Inferior parietal cortex (tissue), 1 donor: ENCODE results near the gene PDK4.

Experiments
- DNase-seq: peaks from one replicate; pipeline ENCODE4 v3.0.0-alpha.2; 2016; ENCODE audit errors: extremely low spot score

Gene PDK4

GRCh38 chr7:95596198-95597063, at the start of gene PDK4:
Gene PDK4, minus strand, starts transcription at chr7:95596516. Its CDS starts 223 bp downstream, at chr7:95596293.
- DNase-seq: peak; percentile 90

- peak; percentile 33 for DNase-seq
Observed at GRCh38 chr7:95642173-95642572, 45.9 kb upstream of the PDK4 start.

- DNase-seq: no peak
Observed at GRCh38 chr7:95636140-95636940, 40.0 kb upstream of the PDK4 start.

- no peak for DNase-seq
Observed at GRCh38 chr7:95632609-95633008, 36.3 kb upstream of the PDK4 start.

- no peak for DNase-seq
Observed at GRCh38 chr7:95631527-95631926, 35.2 kb upstream of the PDK4 start.

GRCh38 chr7:95630702-95631458, 34.6 kb upstream of the PDK4 start:
- DNase-seq: no peak

- DNase-seq: no peak
Observed at GRCh38 chr7:95628831-95629439, 32.6 kb upstream of the PDK4 start.

- DNase-seq: no peak
Observed at GRCh38 chr7:95623788-95624187, 27.5 kb upstream of the PDK4 start.

GRCh38 chr7:95622859-95623258, 26.5 kb upstream of the PDK4 start:
- DNase-seq: no peak

- no peak for DNase-seq
Observed at GRCh38 chr7:95622001-95622549, 25.8 kb upstream of the PDK4 start.

GRCh38 chr7:95621404-95621803, 25.1 kb upstream of the PDK4 start:
- DNase-seq: no peak

GRCh38 chr7:95620631-95621030, 24.3 kb upstream of the PDK4 start:
- no peak for DNase-seq

GRCh38 chr7:95619921-95620320, 23.6 kb upstream of the PDK4 start:
- no peak for DNase-seq

- DNase-seq: no peak
Observed at GRCh38 chr7:95619517-95619916, 23.2 kb upstream of the PDK4 start.

- no peak for DNase-seq
Observed at GRCh38 chr7:95614442-95614940, 18.2 kb upstream of the PDK4 start.

GRCh38 chr7:95611224-95611623, 14.9 kb upstream of the PDK4 start:
- no peak for DNase-seq

- DNase-seq: peak; percentile 62
Observed at GRCh38 chr7:95609277-95609971, 13.1 kb upstream of the PDK4 start.

GRCh38 chr7:95608359-95609173, 12.2 kb upstream of the PDK4 start:
- DNase-seq: peak; percentile 73

GRCh38 chr7:95607561-95607960, 11.2 kb upstream of the PDK4 start:
- no peak for DNase-seq

- no peak for DNase-seq
Observed at GRCh38 chr7:95605275-95605674, 9.0 kb upstream of the PDK4 start.
